Measurements from ENCODE around the gene ZNF346.
"Not testable (repeated sequence)": the region's sequence is repeated elsewhere in the genome, so short reads cannot be mapped to it uniquely, and the experiment has no call there.

The ZNF346 gene

GRCh38 chr5:177008716-177009115 is 13.8 kb upstream of the ZNF346 start:
- DNase-seq (ENCODE audit: low spot score): no peak

GRCh38 chr5:177010153-177010552 is 12.3 kb upstream of the ZNF346 start:
- no peak for DNase-seq (ENCODE audit: low spot score)

GRCh38 chr5:177015156-177015555 is 7.3 kb upstream of the ZNF346 start:
- no peak for DNase-seq (ENCODE audit: low spot score)

- DNase-seq (ENCODE audit: low spot score): no peak
Measured at GRCh38 chr5:177018341-177018740, 4.2 kb upstream of the ZNF346 start.

GRCh38 chr5:177020033-177020432 is 2.5 kb upstream of the ZNF346 start:
- no peak for DNase-seq (ENCODE audit: low spot score)

- DNase-seq (ENCODE audit: low spot score): peak; percentile 48
Measured at GRCh38 chr5:177023303-177023664, 788 bp downstream of the ZNF346 start.

- DNase-seq (ENCODE audit: low spot score): no peak
Measured at GRCh38 chr5:177024559-177024958, 2.1 kb downstream of the ZNF346 start.

GRCh38 chr5:177025101-177025601 is 2.7 kb downstream of the ZNF346 start:
- DNase-seq (ENCODE audit: low spot score): no peak

GRCh38 chr5:177027665-177028064 is 5.2 kb downstream of the ZNF346 start:
- no peak for DNase-seq (ENCODE audit: low spot score)

GRCh38 chr5:177029498-177029897 is 7.0 kb downstream of the ZNF346 start:
- no peak for DNase-seq (ENCODE audit: low spot score)

- DNase-seq (ENCODE audit: low spot score): no peak
Measured at GRCh38 chr5:177035976-177036375, 13.5 kb downstream of the ZNF346 start.

- DNase-seq (ENCODE audit: low spot score): no peak
Measured at GRCh38 chr5:177036443-177036842, 13.9 kb downstream of the ZNF346 start.

GRCh38 chr5:177036921-177037320 is 14.4 kb downstream of the ZNF346 start:
- DNase-seq (ENCODE audit: low spot score): no peak

GRCh38 chr5:177040814-177041420 is 18.4 kb downstream of the ZNF346 start:
- DNase-seq (ENCODE audit: low spot score): no peak

GRCh38 chr5:177041936-177042335 is 19.4 kb downstream of the ZNF346 start:
- no peak for DNase-seq (ENCODE audit: low spot score)

GRCh38 chr5:177043114-177043513 is 20.6 kb downstream of the ZNF346 start:
- DNase-seq (ENCODE audit: low spot score): no peak

GRCh38 chr5:177043958-177044357 is 21.5 kb downstream of the ZNF346 start:
- DNase-seq (ENCODE audit: low spot score): no peak

- DNase-seq (ENCODE audit: low spot score): no peak
Measured at GRCh38 chr5:177044641-177045040, 22.1 kb downstream of the ZNF346 start.

GRCh38 chr5:177045631-177046030 is 23.1 kb downstream of the ZNF346 start:
- no peak for DNase-seq (ENCODE audit: low spot score)

GRCh38 chr5:177048531-177048930 is 26.0 kb downstream of the ZNF346 start:
- DNase-seq (ENCODE audit: low spot score): not testable (repeated sequence)

GRCh38 chr5:177049285-177049684 is 26.8 kb downstream of the ZNF346 start:
- no peak for DNase-seq (ENCODE audit: low spot score)

GRCh38 chr5:177064500-177065277 is 42.2 kb downstream of the ZNF346 start:
- DNase-seq (ENCODE audit: low spot score): no peak

GRCh38 chr5:177065491-177065890 is 43.0 kb downstream of the ZNF346 start:
- DNase-seq (ENCODE audit: low spot score): no peak

GRCh38 chr5:177066224-177066623 is 43.7 kb downstream of the ZNF346 start:
- DNase-seq (ENCODE audit: low spot score): no peak
